ENCODE data around the gene C12orf75.
A peak's percentile ranks its signal among the peaks of the same experiment; 100 is the strongest.
"Not testable (repeated sequence)": the region's sequence is repeated elsewhere in the genome, so short reads cannot be mapped to it uniquely, and the experiment has no call there.

C12orf75 gene

GRCh38 chr12:105335856-105336255 lies 5.4 kb downstream of the C12orf75 start:
- no peak for DNase-seq (ENCODE audit: low read depth, low spot score)

- DNase-seq (ENCODE audit: low read depth, low spot score), result no peak
Measured at GRCh38 chr12:105336411-105336810, 5.9 kb downstream of the C12orf75 start.

GRCh38 chr12:105337391-105337790 lies 6.9 kb downstream of the C12orf75 start:
- DNase-seq (ENCODE audit: low read depth, low spot score), result no peak

- DNase-seq (ENCODE audit: low read depth, low spot score), result no peak
Measured at GRCh38 chr12:105338966-105339365, 8.5 kb downstream of the C12orf75 start.

- DNase-seq (ENCODE audit: low read depth, low spot score), result no peak
Measured at GRCh38 chr12:105341010-105341409, 10.5 kb downstream of the C12orf75 start.

- not testable (repeated sequence) for DNase-seq (ENCODE audit: low read depth, low spot score)
Measured at GRCh38 chr12:105341620-105342019, 11.1 kb downstream of the C12orf75 start.

- DNase-seq (ENCODE audit: low read depth, low spot score), result no peak
Measured at GRCh38 chr12:105342464-105342863, 12.0 kb downstream of the C12orf75 start.

- DNase-seq (ENCODE audit: low read depth, low spot score), result no peak
Measured at GRCh38 chr12:105343836-105344235, 13.3 kb downstream of the C12orf75 start.

- peak; percentile 28 for DNase-seq (ENCODE audit: low read depth, low spot score)
Measured at GRCh38 chr12:105347499-105347898, 17.0 kb downstream of the C12orf75 start.

- DNase-seq (ENCODE audit: low read depth, low spot score), result no peak
Measured at GRCh38 chr12:105348142-105348541, 17.7 kb downstream of the C12orf75 start.

- DNase-seq (ENCODE audit: low read depth, low spot score), result no peak
Measured at GRCh38 chr12:105348561-105348960, 18.1 kb downstream of the C12orf75 start.

GRCh38 chr12:105349138-105349537 lies 18.6 kb downstream of the C12orf75 start:
- DNase-seq (ENCODE audit: low read depth, low spot score), result no peak

GRCh38 chr12:105351523-105351922 lies 21.0 kb downstream of the C12orf75 start:
- DNase-seq (ENCODE audit: low read depth, low spot score), result no peak

- no peak for DNase-seq (ENCODE audit: low read depth, low spot score)
Measured at GRCh38 chr12:105352052-105352451, 21.6 kb downstream of the C12orf75 start.

- DNase-seq (ENCODE audit: low read depth, low spot score), result peak; percentile 47
Measured at GRCh38 chr12:105352940-105353635, 22.6 kb downstream of the C12orf75 start.

- no peak for DNase-seq (ENCODE audit: low read depth, low spot score)
Measured at GRCh38 chr12:105355752-105356151, 25.3 kb downstream of the C12orf75 start.

GRCh38 chr12:105357162-105357691 lies 26.7 kb downstream of the C12orf75 start:
- DNase-seq (ENCODE audit: low read depth, low spot score), result no peak

- no peak for DNase-seq (ENCODE audit: low read depth, low spot score)
Measured at GRCh38 chr12:105358789-105359188, 28.3 kb downstream of the C12orf75 start.

GRCh38 chr12:105359856-105360255 lies 29.4 kb downstream of the C12orf75 start:
- DNase-seq (ENCODE audit: low read depth, low spot score), result no peak

GRCh38 chr12:105363890-105364289 lies 33.4 kb downstream of the C12orf75 start:
- no peak for DNase-seq (ENCODE audit: low read depth, low spot score)

- no peak for DNase-seq (ENCODE audit: low read depth, low spot score)
Measured at GRCh38 chr12:105365231-105365630, 34.7 kb downstream of the C12orf75 start.

- DNase-seq (ENCODE audit: low read depth, low spot score), result no peak
Measured at GRCh38 chr12:105368047-105368646, 37.7 kb downstream of the C12orf75 start.

GRCh38 chr12:105369014-105369413 lies 38.5 kb downstream of the C12orf75 start:
- DNase-seq (ENCODE audit: low read depth, low spot score), result no peak

Measured in ELF-1 (cell line).